ENCODE measurements around the gene GALNTL6.
"Not testable (repeated sequence)": the region's sequence is repeated elsewhere in the genome, so short reads cannot be mapped to it uniquely, and the experiment has no call there.

Gene GALNTL6

DNA sequence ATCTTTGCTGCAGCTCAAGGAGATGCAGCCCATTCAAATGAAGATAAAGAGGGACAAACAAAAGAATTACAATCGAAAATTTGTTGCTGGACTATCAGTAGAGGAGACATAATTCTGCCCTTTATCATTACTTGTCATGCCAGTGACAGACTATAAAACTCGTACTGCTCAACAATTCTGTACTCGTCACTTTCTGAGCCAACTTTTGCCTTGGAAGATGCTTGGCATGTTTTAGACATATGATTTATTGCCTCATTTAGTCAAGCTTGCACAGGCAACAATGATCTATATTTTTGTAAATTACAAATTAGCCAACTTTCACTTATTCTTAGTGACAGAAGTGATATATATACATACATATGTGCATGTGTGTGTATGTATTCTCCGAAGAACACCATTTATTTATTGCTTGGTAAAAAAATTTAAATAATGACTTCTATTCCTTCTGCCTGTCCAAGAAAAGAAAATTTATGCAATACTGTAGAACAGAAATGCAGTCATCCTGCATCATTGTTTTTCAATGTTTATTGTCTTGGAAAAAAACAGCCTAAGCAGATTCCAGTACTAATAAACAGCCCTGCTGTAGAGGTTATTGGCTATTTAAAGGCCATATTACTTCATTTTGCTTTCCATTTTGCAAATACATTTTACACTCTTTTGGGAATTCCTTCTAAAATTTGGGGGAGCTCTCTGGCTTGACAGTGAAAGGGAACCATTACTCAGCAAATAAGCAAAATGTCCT lies 980.5 kb downstream of the GALNTL6 start:
- no peak for DNase-seq (ENCODE audit: low read depth in 2 of 3, low spot score in 2 of 3)

DNA sequence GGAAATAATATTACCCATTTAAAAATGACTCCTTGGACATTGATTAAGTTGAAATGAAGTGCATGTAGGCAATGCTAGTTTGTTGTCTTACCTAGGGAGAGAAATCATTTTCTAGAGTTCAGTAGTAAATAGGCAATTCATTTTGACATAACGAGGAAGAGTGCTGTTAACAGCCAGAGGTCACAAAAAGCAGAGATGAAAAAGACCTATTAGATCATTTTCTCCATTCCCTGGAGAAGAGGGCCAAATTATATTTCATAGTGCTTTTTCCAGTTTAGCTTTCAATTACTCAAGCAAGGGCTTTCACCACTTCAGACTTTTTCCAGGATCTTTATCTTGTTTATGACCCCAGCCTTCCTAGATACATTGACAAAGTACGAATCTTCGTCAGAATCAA lies 981.1 kb downstream of the GALNTL6 start:
- DNase-seq (ENCODE audit: low read depth in 2 of 3, low spot score in 2 of 3) = no peak

DNA sequence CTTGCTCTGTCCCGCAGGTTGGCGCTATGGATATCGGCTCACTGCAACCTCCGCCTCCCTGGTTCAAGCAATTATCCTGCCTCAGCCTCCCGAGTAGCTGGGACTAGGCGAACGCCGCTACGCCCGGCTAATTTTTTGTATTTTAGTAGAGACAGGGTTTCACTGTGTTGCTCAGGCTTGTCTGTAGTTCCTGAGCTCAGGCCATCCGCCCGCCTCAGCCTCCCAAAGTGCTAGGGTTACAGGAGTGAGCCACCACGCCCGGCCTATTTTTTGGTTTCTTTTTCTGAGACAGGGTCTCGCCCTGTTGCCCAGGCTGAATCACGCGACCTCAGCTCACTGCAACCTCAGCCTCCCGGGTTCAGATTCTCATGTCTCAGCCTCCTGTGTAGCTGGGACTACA lies 984.1 kb downstream of the GALNTL6 start:
- not testable (repeated sequence) for DNase-seq (ENCODE audit: low read depth in 2 of 3, low spot score in 2 of 3)

DNA sequence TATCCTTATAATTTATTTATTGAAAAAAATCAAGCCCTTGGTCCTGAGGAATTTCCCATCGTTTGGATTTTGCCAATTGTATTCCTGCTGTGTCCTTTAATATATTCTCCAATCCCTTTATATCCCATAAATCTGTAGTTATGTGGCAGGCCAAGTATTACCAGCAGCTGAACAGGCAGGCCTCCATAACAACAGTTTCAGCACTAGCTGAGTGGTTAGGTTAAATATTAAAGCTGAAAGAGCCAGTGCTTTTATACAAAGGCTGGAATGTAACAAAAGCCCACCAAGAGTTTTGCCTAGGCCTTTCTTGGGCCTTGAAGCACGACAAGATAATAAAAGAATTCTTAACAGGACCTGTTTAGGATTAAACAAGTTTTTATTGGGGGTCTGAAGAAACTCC lies 988.8 kb downstream of the GALNTL6 start:
- no peak for DNase-seq (ENCODE audit: low read depth in 2 of 3, low spot score in 2 of 3)

DNA sequence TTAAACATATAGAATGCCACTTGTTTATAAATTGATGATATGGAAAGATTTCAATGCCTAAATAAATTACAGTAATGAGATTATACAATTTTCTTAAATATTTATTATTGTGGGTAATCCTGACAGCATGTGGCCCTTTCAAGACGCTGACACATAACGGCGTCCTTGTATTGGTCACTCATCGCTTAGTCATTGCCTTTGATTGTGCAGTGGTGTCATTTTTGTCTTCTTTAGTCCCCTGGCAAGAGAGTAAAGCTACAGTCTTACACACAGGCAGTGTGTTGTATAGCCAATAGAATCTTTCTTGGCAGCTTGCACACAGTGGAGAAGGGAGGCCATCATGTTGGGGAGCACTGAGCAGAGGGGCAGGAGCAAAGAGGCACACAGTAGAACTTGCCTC lies 993.6 kb downstream of the GALNTL6 start:
- DNase-seq (ENCODE audit: low read depth in 2 of 3, low spot score in 2 of 3) = no peak

DNA sequence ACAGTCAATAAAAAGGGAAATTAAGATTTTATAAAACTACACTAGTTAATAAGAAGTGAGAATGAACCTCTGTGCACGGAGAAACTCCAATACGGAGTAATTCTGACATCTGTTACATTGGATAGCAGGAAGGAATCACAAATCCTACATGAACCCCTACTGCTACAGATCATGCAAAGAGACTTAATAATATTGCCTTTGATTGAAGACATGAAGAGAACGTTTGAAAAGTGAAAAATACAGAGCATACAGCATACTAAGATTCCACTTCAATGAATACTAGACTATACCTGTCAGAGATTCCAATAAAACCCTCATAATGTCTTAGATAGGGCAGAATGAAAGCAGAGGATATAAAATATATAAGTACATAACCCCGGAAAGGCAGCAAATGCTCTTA lies 995.0 kb downstream of the GALNTL6 start:
- DNase-seq (ENCODE audit: low read depth in 2 of 3, low spot score in 2 of 3) = no peak

DNA sequence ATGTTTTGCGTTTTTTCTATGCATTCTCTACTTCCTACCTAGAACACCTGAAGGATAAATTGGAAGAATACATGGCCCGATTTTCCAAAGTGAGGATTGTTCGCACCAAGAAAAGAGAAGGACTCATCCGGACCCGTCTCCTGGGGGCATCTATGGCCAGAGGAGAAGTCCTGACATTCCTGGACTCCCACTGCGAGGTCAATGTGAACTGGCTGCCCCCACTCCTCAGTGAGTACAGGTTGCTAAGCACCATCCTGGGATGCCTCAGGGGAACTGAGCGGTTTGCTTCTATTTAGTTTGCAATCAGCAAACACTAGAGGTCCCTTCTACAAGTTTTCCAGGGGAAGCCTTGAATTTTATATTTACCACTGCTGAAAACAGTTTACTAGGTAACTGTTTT lies 996.1 kb downstream of the GALNTL6 start:
- DNase-seq (ENCODE audit: low read depth in 2 of 3, low spot score in 2 of 3) = no peak

DNA sequence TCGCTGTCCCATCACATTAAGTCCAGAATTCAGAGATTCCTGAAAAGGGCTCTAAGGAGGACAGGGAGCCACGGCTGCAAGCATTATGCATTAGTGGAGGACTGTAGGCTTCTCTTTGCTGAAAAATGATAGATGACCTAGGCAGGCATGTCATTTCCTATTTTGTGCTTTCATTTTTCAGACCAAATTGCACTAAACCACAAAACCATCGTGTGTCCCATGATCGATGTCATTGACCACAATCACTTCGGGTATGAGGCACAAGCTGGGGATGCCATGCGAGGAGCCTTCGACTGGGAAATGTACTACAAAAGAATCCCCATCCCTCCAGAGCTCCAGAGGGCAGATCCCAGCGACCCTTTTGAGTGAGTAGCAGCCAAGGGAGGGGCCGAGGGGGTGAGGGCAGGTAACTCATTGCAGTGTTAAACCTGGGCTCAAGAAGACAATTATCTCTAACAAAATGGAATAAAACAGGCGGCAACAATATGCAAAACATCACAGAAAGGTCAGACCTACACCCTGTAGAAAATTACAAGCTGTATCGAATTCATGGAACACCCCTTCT lies 1000.2 kb downstream of the GALNTL6 start:
- DNase-seq (ENCODE audit: low read depth in 2 of 3, low spot score in 2 of 3) = no peak

DNA sequence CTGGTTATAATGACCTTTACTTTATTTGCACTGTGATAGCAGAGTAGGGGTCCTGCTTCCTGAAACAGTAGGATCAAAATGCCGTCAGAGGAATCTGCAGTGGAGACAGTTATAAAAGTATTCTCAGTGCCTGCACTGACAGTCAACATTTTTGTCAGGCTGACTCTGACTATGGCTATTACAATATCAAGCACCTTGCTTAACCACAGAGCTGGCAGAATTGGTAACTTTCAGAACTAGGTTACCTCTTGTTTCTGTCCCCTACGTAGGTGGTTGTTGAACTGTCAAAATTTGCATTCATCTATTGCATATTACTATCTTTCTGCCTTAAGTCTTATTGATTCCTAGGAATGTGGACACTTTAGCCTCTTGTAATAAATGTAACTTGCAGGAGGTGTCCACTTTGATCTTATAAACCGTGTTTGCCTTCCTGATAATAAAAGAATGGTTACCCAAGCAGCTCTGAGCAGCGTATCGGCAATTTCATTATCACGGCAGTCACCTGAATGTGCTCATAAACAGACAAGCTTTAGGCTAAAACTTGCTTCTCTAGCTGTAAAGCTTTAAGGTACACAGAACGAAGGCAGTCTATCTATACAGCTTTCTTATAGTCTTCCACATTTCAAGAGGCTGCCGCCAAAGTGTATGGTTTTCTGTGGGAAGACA lies 1002.4 kb downstream of the GALNTL6 start:
- no peak for DNase-seq (ENCODE audit: low read depth in 2 of 3, low spot score in 2 of 3)

DNA sequence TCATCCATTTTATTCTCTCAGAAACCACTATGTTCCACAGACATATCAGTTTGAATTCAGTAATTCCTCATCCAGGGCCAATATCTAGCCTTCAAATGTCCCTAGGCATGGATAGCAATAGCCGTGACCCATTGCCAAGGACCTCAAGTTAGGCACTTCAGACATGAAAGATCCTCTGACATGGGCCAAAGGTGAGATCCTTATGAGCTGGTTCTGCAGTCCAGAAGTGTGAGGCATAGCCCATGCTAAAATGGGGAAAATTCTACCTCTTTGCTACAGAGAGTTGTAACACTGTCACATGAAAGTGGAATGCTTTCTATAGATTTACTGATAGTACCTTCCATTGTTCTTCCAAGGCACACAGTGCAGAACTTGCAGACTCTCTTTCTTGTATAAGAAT lies 1005.7 kb downstream of the GALNTL6 start:
- DNase-seq (ENCODE audit: low read depth in 2 of 3, low spot score in 2 of 3) = no peak

DNA sequence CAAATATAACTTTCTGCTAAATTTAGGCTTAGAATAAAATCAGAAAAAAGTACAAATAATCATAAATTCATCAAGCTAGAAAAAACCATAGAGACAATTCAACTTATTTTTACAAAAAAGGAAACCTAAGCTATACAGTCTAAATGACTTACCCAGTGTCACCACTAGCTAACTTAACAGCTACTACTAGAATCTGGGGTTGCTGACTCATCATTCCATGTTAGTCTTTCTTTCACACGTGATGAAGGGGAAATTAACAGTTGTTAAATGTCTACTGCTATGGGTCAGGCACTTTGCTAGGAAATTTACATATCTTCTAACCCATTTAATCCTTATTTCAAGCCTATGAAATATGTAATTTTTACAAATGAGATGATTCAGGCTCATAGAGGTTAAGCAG lies 1006.1 kb downstream of the GALNTL6 start:
- DNase-seq (ENCODE audit: low read depth in 2 of 3, low spot score in 2 of 3) = no peak

DNA sequence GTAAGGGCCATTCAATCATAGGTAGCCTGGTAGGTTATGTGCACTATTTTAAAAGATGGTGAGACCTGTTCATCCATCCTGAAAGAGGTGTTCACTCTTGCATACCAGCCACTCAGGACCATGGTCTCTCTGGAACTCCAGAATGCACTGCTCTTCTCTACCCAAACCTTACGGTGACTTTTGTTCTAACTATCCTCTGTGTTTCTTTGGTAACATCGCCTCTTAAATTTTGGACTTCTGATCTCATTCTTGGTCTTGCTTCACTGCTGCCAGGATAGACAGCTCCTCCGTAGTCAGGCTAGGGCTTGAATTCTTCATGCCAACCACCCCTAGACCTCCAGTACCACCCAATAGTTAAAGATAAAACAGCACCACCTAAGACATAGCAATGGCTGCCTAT lies 1009.1 kb downstream of the GALNTL6 start:
- no peak for DNase-seq (ENCODE audit: low read depth in 2 of 3, low spot score in 2 of 3)

DNA sequence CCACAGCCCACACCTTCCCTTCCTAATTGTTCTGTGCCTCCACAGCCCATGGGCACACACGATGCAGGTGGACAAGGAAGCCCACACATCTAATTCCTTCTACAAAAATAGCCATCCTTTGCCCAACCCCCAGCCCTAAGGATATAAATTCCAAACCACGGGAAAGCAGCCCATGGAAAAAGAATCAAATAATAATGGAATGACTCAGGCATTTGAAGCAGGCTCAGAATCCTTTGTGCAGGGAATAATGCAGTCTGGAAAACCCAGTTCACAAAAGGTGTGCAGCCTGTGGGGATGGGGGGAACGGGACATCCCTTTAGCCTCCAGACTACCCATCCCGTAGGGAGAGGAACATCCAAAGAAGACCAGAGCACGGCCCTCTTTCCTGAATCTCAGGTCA lies 1013.1 kb downstream of the GALNTL6 start:
- DNase-seq (ENCODE audit: low read depth in 2 of 3, low spot score in 2 of 3) = no peak

DNA sequence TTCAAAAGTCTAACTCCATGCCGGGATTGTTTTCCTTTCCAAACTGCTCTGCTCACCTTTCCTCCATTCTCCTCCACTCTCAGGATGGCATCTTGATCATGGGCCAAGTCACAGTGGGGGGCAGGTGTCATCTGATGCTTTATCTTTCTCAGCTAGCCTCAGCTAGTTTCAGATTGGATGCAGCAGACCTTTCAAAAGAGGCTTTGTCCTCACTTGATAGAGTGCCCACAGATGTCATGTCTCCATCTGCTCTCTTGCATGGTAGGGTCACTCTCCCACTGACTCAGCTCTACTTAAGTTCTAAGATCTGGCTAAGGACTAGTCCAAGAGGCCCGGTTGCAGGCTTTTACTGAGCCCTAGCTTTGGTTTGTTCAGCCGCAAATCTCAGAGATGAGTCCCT lies 1013.7 kb downstream of the GALNTL6 start:
- no peak for DNase-seq (ENCODE audit: low read depth in 2 of 3, low spot score in 2 of 3)

DNA sequence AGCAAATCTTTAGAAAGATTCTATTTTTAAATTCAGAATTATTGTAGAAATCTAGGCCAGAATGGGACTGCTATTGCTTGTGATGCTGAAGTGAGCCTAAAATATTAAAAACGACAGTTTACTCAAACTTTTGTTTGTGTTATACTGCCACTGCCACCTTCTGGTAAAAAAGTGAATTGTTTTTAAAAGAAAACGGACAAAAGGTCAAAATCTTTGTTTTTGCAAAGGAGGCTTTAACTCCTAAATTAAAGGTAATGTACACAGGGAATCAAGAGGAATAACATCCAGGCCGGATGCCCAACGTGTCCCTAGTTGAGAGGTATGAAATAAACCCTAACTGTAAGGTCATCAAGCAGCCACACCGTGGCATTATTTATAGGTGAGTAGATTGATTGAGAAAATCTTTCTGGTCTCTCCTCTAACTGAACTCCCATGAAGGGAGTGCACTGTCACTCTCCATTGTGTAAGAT lies 1017.1 kb downstream of the GALNTL6 start:
- DNase-seq (ENCODE audit: low read depth in 2 of 3, low spot score in 2 of 3) = no peak

DNA sequence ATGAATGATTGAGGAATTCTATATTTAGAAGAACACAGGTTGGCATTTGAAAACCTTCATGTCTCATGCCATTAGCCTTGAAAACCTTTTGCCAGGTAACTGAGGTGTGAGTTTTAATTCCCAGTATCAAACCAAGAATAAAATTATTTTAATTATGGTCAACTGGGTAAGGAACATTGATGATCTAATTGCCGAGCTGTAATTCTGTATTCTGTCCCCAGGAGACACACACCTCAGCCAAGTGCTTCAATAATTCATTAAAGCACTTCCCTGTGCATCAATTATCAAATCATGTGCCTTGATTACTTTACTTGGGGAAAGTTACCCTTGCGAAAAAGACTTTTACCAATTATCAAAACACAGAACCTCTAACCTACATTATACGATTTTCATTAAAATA lies 1023.5 kb downstream of the GALNTL6 start:
- DNase-seq (ENCODE audit: low read depth in 2 of 3, low spot score in 2 of 3) = no peak

DNA sequence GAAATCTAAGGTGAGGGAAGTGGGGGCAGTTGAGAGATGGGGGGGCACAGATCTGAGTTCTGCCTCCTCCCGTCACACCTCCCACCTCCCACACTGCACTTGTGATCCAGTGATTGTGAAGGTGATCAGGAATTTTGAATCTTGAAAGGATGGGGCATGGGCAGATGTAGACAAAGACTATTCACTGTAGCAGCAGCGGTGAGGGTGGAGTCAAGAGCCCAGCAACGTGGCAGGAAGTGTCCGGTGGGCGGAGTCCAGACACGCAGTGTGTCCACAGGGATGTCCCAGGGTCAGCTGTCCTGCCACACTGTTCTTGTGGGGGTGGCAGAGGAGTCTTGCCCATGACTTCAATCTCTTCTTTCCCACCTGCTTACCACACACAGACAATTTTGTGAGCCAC lies 1024.9 kb downstream of the GALNTL6 start:
- DNase-seq (ENCODE audit: low read depth in 2 of 3, low spot score in 2 of 3) = no peak

DNA sequence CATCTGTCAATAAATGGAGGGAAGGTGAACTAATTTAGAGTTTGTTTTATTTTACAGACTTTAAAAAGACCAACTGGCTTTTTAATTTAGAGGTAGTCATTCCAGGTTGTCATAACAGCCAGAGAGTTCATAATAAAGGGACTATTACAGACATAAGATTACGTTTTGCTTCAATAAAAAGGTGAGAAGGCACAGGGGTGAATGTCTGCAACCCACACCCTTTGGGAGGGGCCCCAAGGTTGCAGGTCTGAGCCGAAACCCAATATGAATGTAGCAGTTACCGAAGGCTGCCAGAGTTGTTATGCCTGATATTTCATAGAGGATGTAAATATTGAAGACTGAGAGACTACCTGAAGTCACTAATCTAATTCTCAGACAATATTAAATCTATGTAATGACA lies 1025.7 kb downstream of the GALNTL6 start:
- no peak for DNase-seq (ENCODE audit: low read depth in 2 of 3, low spot score in 2 of 3)

DNA sequence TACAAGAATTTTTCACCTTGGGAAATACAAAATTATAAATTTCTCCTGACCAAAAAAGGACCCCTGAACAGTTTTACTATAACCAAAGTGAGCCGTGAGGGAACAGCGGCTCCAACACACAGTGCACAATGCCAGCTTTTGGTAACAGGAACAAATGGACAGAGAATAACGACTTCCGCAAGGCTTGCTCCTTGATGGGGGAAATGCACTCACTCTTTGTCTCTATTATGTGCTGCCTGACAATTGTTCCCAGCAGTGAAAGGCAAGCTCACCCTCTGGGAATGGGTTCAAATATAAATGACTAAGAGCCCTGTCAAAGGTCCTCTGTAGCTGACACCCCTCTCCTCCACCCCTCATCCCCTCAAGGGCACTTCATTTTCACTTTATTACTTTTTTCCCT lies 1029.6 kb downstream of the GALNTL6 start:
- DNase-seq (ENCODE audit: low read depth in 2 of 3, low spot score in 2 of 3) = no peak

DNA sequence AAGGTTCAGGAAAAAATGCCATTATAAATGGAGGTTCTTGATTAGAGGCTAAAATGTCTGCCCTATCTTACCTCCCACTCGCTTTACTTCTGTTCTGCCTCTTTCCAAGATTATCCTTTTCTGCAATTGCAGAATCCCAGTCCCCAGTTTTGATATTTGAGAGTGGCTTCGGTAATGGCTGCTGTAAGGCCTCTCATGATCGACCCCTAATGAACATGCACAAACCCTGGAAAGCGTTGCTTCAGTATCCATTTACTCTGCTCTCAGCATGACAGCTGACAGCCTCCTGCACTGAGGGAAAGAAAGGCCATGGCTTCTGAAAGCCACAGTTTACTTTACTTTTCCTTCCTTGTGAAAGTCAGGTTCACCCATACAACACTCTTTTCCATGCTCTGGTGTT lies 1030.0 kb downstream of the GALNTL6 start:
- no peak for DNase-seq (ENCODE audit: low read depth in 2 of 3, low spot score in 2 of 3)

DNA sequence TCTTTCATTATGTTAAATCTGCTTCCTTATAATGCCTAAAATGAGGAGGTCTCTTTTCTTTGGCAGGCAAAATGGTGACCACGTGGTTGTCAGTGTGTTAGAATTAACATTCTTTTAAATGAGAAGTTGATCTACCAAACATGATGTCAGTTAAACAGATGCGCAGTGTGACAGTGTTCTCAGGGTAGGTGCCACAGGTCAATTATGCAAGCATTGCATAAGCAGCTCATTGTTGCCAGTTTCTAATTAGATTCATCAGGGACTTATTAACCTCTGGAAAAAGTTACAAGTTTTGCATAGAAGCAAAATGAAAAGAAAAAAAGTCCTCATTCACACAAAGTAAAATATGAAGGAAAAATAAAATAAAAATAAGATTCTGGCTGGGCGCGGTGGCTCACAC lies 1031.4 kb downstream of the GALNTL6 start:
- DNase-seq (ENCODE audit: low read depth in 2 of 3, low spot score in 2 of 3) = no peak

DNA sequence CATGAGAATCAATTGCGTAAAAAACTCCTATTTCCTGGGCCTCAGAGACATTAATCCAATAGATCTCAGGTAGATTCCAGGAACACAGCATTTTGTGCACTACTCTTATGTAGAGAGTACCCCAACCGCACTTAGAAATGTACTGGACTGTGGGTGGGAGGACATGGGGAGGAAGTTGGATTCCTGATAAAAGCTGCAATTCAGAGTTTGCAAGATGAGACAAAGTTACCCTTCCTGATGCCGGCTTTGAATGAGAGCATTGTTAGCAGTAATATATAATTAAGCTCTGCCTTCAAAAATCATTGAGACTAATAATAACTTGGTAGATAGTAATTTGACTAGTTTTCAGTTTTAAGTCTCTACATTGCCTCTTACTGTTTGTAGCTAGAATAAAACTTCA lies 1032.1 kb downstream of the GALNTL6 start:
- no peak for DNase-seq (ENCODE audit: low read depth in 2 of 3, low spot score in 2 of 3)

DNA sequence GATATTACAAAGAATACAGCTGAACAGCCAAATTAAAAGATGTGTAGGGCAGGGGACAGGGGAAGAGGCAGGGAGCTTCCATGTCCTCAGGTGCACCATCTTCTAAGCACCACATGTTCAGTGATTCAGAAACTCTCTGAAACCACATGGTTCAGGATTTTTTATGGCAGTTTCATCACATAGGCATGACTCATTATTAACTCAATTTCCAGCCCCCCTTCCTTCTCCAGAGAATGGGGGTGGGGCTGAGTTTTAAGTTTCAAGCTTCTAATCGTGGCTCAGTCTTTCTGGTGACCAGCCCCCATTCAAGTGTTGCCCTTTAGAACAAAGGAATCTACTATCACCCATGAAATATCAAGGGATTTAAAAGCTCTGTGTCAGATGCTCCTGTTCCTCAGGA lies 1037.6 kb downstream of the GALNTL6 start:
- DNase-seq (ENCODE audit: low read depth in 2 of 3, low spot score in 2 of 3) = no peak
